GM15510 (cell line): ENCODE data around the gene NRIP2.

Experiments used
- POLR2A ChIP-seq: IDR thresholded peaks from 3 replicates; pipeline ENCODE4 v1.6.1; 2011; ENCODE audit warnings: borderline replicate concordance; ENCODE audit not compliant: insufficient read length; ENCODE audit errors: extremely low read depth

NRIP2 gene

GRCh38 chr12:2854669-2855453, 20.0 kb upstream of the NRIP2 start:
- no peak for TF ChIP-seq POLR2A

DNA sequence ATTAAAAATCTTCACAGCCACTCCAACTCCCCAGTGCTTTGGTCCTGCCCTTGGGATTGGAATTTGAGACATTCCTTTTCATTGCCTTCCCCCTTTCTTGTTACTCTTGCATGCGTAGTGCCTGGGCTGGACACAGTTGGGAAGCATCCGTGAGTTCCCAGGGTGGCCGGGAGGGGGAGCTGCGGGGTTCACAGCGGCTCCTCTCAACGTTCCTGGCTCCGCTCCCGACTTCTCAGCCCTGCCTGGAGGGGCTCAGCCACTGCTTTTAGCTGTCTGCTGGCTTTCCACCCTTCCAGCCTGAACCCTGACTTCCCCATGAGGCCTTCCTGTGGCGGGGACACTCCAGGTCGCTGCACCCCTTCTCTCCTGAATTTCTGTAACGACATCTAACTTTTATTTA, 18.8 kb upstream of the NRIP2 start:
- no peak for TF ChIP-seq POLR2A

DNA sequence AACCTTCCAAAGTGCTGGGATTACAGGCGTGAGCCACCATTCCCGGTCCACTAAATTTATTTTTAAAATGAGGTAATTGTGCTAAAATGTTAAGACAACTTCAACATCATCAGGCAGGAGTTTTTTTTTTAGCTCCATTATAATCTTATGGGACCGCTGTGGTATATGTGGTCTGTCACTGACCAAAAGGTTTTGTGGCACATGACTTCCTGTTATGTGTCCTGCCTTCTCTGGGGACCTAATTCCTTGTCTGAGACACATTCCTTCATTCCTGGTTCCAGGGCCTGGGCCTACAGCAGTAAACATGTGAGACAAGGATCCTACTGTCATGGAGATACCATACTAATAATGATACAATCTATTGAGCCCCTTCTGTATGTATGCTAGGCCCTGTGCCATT, 17.1 kb upstream of the NRIP2 start:
- no peak for TF ChIP-seq POLR2A

DNA sequence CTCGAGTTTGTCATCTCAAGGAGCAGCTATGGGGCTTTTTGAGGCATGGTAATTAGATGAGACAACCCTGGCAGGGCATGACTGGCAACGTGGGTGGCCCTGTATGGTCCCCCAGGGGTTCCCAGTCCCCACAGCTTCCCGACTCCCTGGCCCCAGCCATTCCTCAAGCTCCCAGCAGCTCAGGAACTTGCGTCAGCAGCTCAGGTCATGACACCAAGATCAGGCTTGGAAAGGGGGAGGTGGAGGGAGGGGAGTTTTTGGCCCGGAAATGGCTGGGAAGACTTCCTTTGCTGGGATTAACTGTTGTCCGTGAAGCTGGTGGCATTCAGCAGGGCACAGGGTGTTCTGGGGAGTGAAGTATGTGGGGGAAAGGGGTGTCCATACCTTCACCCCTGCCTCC, 10.4 kb upstream of the NRIP2 start:
- TF ChIP-seq POLR2A = no peak

DNA sequence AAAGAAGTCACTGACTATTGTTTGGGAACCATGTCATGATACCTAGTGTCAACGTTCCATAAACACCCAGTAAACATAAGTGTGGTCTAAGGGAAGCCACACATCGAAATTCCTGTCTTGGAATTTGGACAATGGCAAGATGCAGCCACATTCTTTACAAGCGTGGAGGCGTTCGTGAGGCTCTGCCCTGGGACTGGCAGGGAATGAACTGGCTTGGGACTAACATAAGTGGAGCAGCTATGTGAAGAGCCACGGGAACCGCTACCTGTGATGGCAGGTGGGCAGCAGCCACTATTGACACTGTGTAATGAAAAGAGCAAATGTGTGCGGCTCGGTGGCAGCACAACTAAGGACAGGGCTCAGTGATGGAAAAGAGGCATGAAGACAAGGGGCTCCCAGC, 10.0 kb upstream of the NRIP2 start:
- no peak for TF ChIP-seq POLR2A

DNA sequence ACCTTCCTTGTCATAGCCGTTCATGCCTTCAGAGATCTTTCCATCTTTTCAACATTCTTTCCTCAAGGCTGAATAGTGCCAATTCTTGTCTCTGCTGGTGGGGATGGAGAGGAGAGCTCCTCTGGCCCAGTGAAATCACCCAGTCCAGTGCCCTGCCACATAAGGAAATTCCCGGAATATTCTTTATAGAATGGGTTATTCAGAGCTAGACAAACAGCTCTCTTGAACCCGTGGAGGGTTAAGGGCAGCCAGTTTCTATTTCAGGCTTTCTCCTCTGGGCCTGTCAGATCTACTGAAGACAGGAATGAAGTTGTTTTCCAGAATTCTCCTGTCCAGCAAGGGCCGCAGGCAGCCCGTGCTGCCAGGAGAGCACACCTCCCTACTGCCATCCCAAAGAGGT, 8.1 kb upstream of the NRIP2 start:
- no peak for TF ChIP-seq POLR2A

DNA sequence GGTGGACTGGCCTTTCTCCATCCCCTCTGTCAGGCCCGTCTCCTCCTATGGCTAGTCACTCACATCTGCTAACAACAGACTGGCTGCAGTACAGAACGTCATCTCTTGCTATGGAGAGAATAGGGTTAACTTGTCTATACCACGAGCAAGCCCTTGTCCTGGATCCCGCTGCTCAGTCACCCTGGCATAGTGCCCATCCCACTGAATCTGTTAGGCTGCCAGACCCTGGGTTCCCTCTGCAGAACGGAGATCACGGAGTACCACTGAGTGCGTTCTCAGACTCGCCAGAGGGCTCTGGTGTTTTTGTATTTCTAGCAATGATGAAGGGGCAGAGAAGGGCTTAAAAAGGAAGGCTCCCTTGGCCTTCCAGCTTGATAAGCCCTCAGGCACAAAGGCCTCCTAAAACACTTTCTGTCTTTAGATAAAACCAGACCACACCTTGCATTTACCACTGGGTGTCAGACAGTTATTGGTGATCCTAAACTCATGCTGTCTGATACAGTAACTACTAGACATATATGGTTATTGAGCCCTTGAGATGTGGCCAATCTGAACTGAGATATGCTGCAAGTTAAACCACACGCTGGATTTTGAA, 6.3 kb upstream of the NRIP2 start:
- TF ChIP-seq POLR2A = no peak

DNA sequence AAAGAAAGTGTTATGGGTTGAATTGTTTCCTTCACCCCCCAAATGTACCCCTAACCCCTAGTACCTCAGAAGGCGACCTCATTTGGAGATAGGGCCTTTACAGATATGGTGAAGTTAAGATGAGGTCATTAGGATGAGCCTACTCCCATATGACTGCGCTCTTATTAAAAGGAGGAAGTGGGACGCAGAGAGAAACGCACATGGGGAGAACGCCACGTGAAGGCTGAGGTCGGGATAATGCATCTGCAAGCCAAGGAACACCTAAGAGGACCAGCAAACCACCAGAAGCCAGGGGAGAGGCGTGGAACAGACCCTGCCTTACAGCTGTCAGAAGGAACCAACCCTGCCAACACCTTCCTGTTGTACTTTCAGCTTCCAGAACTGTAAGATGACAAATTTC, 1.7 kb upstream of the NRIP2 start:
- no peak for TF ChIP-seq POLR2A

DNA sequence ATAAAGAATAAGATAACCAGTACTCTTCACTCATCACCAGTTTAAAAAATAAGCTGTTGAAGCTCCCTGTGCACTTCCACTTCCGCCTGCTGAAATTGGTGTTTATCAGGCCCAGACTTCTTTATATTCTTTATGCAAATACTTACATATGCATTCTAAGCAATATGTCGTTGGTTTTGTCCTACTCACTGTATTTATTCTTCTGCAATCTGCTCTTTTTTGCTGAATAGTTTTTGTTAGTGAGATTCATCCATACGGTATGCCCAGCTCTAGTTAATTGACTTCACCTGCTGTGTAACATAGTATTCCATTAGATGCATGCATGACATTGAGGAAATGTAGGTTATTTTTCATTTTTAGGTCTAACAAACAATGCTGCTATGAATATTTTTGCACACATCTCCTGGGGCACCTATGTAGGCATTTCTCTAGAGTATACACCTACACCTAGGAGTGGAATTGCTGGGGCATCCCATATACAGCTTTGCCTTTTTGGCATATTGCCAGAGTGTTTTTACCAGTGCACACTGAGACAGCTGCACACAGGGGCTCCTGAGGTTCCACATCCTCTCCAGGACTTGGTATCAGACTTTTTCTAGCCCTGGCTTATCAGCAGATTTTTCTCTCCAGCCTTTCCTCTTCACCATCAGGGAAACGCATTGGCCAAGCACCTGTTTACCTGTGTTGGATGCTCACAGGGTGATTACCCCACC, 1.0 kb upstream of the NRIP2 start:
- TF ChIP-seq POLR2A = no peak

GRCh38 chr12:2833810-2834209, 1.0 kb downstream of the NRIP2 start:
- no peak for TF ChIP-seq POLR2A

DNA sequence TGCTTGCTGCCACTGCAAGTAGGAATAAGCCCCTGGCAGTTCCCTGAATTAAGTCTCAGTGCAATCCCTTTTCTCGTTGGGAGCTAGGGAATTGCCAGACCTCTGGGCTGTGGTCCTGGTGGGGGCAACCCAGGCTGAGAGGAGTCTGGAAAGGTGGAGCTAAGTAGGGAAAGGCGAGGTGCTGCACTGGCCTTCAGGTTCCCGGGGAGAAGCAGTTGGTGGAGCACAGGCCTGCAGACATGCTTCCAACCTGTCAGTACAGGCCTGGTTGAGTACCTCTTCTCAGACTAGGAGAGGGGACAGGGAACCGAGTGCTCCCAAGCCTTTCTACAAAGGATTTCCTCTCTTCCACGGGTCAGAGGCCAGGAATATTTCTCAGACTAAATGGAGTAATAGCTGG, 1.5 kb downstream of the NRIP2 start:
- no peak for TF ChIP-seq POLR2A

GRCh38 chr12:2832550-2833127, 2.2 kb downstream of the NRIP2 start:
- TF ChIP-seq POLR2A = no peak

- no peak for TF ChIP-seq POLR2A
These were observed 5.6 kb downstream of the NRIP2 start for GRCh38 chr12:2829275-2829674.

- TF ChIP-seq POLR2A = no peak
These were observed 7.9 kb downstream of the NRIP2 start for GRCh38 chr12:2826721-2827515.

GRCh38 chr12:2826036-2826435, 8.8 kb downstream of the NRIP2 start:
- no peak for TF ChIP-seq POLR2A
